HFFc6 (cell line): Measurements from ENCODE around the gene PLD1. TPM values are rescaled to one million over a fixed set of nuclear protein-coding genes. Genes with fewer than 3 reads are reported as not detected.

ENCODE experiments used
- DNase-seq: peaks from one replicate; pipeline ENCODE4 v3.0.0-alpha.2; 2018
- H3K27ac Mint-ChIP-seq: 2 replicates; pipeline ENCODE4 v1.8.0; 2020; ENCODE audit warnings: mild to moderate bottlenecking, mixed read lengths
- H3K27me3 Mint-ChIP-seq: 2 replicates; pipeline ENCODE4 v1.8.0; 2021; ENCODE audit warnings: mild to moderate bottlenecking, moderate library complexity, mixed read lengths; ENCODE audit not compliant: insufficient read depth
- H3K36me3 Mint-ChIP-seq: 2 replicates; pipeline ENCODE4 v1.8.0; 2021; ENCODE audit warnings: low read depth, mixed read lengths
- H3K4me1 Mint-ChIP-seq: 2 replicates; pipeline ENCODE4 v1.8.0; 2020; ENCODE audit warnings: low read depth, mixed read lengths
- H3K4me3 Mint-ChIP-seq: 2 replicates; pipeline ENCODE4 v1.8.0; 2020; ENCODE audit warnings: mild to moderate bottlenecking, moderate library complexity, mixed read lengths
- H3K9me3 Mint-ChIP-seq: 2 replicates; pipeline ENCODE4 v1.8.0; 2020; ENCODE audit warnings: mild to moderate bottlenecking, mixed read lengths
- total RNA-seq, 6 experiments: library from RNA; stranded (reverse); fragmentation: NEBNext Ultra II Directional; extraction: Animal tissue kit (Norgen Biotek cat#: 25700); gene quantifications; 2 replicates in 1 of 6; 3 replicates in 5 of 6; pipeline ENCODE4 v1.2.3, GENCODE V29; 2021
- TF ChIP-seq, protein P1 (sequence below): fragments of 200-600 bp; sonication (generic); IDR thresholded peaks from 2 replicates; pipeline ENCODE4 v1.5.0; 2021; ENCODE audit warnings: antibody characterized with exemption, mild to moderate bottlenecking

The PLD1 gene
- total RNA-seq, 6 experiments from 2014 or later = 4.1 to 6.0 (median 5.3) TPM

DNA sequence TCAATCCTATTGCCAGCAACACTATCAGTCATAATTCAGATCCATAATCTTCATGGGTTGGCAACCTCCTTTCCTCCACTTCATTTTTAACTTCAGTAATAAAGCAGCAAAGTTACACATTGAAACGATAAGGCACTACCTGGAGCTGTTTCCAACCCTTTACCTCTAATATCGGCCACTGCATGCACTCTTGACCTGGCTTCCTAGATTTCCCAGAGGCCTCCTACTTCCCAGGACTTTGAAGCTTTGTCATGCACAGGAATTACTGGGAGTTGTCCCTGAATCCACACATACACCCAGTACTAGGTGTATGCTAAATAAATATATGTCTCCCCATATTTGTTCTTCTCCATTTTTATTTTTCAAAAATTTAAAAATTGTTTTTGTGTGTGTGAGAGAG lies 126.1 kb downstream of the PLD1 start:
- H3K36me3 Mint-ChIP-seq = no peaks in the 10 kb centered on the region
- H3K9me3 Mint-ChIP-seq = no peaks in the 10 kb centered on the region
- TF ChIP-seq, protein P1, sequence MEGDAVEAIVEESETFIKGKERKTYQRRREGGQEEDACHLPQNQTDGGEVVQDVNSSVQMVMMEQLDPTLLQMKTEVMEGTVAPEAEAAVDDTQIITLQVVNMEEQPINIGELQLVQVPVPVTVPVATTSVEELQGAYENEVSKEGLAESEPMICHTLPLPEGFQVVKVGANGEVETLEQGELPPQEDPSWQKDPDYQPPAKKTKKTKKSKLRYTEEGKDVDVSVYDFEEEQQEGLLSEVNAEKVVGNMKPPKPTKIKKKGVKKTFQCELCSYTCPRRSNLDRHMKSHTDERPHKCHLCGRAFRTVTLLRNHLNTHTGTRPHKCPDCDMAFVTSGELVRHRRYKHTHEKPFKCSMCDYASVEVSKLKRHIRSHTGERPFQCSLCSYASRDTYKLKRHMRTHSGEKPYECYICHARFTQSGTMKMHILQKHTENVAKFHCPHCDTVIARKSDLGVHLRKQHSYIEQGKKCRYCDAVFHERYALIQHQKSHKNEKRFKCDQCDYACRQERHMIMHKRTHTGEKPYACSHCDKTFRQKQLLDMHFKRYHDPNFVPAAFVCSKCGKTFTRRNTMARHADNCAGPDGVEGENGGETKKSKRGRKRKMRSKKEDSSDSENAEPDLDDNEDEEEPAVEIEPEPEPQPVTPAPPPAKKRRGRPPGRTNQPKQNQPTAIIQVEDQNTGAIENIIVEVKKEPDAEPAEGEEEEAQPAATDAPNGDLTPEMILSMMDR = no peak
- peaks cover 1% of the 10 kb centered on the region; the same call in 1 of the 2 replicates for H3K27me3 Mint-ChIP-seq
- H3K27ac Mint-ChIP-seq = no peak overlapping the region
- DNase-seq = no peak
- peaks cover 12% of the 10 kb centered on the region for H3K4me1 Mint-ChIP-seq
- no peak overlapping the region for H3K4me3 Mint-ChIP-seq

DNA sequence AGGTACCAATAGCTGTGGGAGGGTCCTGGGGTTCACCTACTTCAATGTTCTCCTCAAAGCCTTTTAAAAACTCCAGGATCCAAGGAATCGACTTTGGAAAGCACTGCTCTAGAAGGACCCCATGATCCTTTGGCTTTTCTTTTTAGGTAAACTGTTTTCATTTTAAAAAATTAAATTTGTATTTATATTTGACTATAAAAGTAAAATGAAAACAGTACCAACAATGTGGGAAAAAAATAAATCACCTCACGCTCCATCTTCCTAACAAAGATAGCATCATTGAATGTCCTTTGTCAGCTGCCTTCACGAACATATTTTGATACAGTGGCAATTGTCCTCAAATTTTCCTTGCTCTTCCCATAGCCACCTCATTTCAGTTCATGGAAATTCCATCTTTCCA lies 127.5 kb downstream of the PLD1 start:
- Mint-ChIP-seq H3K27ac (no peak overlapping the region), H3K36me3 (no peaks in the 10 kb centered on the region), H3K4me1 (peaks cover 12% of the 10 kb centered on the region), H3K9me3 (no peaks in the 10 kb centered on the region), H3K4me3 (no peak overlapping the region), H3K27me3 (peaks cover 1% of the 10 kb centered on the region; the same call in 1 of the 2 replicates)
- no peak for DNase-seq
- TF ChIP-seq, protein P1 = no peak

DNA sequence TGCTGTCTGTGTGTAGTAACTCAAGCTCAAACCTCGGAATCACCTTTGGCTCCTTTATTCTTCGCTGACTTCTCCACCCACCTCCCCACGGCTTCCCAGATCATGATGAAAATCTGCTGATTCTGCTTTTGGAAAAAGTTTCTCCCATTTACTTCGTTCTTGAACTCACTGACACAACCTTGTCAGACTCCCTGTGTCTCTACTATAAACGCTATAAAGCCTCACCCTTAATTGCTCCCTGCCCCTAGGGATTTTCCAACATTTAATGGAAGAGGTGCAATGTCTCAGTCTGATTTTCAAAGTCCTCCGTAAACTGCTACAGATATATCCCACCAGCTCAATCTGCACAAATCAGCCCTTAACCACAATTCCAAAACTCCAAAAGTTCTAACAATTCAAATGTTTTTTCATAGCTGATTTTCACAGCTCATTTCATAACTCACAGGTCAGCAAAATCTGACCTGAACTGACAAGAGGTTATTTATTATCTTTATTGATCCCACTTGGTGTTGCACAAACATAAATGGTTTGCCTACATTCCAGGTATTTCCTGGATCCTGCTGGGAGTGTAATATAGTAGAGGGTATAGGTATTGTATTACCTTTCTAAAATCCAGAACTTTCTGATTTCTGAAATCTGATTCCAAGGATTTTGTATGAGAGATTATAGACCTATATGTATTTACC lies 129.4 kb downstream of the PLD1 start:
- Mint-ChIP-seq H3K27ac (no peak overlapping the region), H3K36me3 (no peaks in the 10 kb centered on the region), H3K27me3 (peaks cover 1% of the 10 kb centered on the region; the same call in 1 of the 2 replicates), H3K9me3 (no peaks in the 10 kb centered on the region), H3K4me1 (peaks cover 6% of the 10 kb centered on the region), H3K4me3 (no peak overlapping the region)
- DNase-seq = no peak
- TF ChIP-seq, protein P1 = no peak

DNA sequence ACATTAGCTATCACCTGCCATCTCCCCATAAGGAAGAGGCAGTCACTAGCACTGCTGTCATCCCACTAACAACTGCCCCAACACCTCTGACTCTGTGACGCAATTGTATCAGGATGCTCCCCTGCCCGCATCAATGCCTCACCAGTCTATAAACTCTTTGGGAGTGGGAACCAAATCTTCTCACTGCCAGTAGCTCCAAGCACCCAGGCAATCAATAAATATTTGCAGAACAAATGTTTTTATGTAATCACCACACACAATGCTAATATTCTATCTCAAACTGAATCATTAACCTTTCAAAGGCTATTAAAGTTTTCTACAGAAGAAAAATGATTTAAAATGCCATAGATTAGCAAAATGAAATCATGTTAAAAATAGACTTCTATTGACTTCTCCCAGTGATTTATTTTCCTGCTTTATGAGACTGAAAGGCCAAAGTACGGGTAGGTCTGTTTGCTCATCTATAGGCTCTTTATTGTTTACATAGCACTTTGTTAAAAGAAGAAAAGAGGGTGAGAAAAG lies 131.3 kb downstream of the PLD1 start:
- TF ChIP-seq, protein P1 = no peak
- DNase-seq = no peak
- H3K36me3 Mint-ChIP-seq = no peaks in the 10 kb centered on the region
- H3K4me1 Mint-ChIP-seq = no peaks in the 10 kb centered on the region
- no peaks in the 10 kb centered on the region for H3K9me3 Mint-ChIP-seq
- H3K27me3 Mint-ChIP-seq = peaks cover 1% of the 10 kb centered on the region
- no peak overlapping the region for H3K4me3 Mint-ChIP-seq
- no peak overlapping the region for H3K27ac Mint-ChIP-seq

DNA sequence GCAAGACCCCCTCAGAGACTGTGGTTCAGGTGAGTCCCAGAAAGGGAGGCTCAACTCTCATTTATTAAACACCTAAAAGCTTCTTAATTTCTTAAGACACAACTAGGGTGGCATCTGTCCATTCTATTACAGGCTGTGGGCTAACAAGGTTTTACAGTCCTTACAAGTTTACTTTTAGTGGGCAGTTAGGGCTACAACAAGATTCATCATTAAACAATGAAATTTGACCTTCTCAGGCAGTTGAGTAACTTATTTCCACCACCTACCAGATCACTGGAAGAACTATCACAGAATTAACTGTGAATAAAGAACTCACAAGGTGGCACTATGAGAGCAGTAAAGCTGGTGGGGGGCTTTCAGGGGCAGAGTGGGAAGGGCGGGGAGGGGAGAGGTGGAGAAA lies 132.6 kb downstream of the PLD1 start:
- peaks cover 4% of the 10 kb centered on the region; the same call in 1 of the 2 replicates for H3K36me3 Mint-ChIP-seq
- H3K9me3 Mint-ChIP-seq = no peaks in the 10 kb centered on the region
- TF ChIP-seq, protein P1 = no peak
- no peaks in the 10 kb centered on the region for H3K4me1 Mint-ChIP-seq
- no peak overlapping the region for H3K4me3 Mint-ChIP-seq
- no peak for DNase-seq
- no peaks in the 10 kb centered on the region; the same call in none of the 2 replicates for H3K27me3 Mint-ChIP-seq
- no peak overlapping the region for H3K27ac Mint-ChIP-seq
